HTERT RPE-1 (cell line): ENCODE measurements around the gene NCOA7.

Experiments used
- in situ Hi-C: fragments of 300-500 bp; cut with MboI; formaldehyde crosslinking; loops from 4 replicates; pipeline ENCODE4 v1.14.3; 2020; ENCODE audit warnings: low sequenced_read_pairs

Gene NCOA7

GRCh38 chr6:125859727-125860126 is 69.0 kb downstream of the NCOA7 start:
- in situ Hi-C loops, result no loop called here

- in situ Hi-C loops, result no loop called here
These were observed 72.3 kb downstream of the NCOA7 start for GRCh38 chr6:125863023-125863422.

- in situ Hi-C loops, result no loop called here
These were observed 74.3 kb downstream of the NCOA7 start for GRCh38 chr6:125865015-125865414.

- in situ Hi-C loops, result no loop called here
These were observed 75.7 kb downstream of the NCOA7 start for GRCh38 chr6:125866433-125866832.

- in situ Hi-C loops, result no loop called here
These were observed 76.8 kb downstream of the NCOA7 start for GRCh38 chr6:125867483-125867942.

GRCh38 chr6:125868252-125868651 is 77.5 kb downstream of the NCOA7 start:
- in situ Hi-C loops, result no loop called here

- in situ Hi-C loops, result no loop called here
These were observed 78.1 kb downstream of the NCOA7 start for GRCh38 chr6:125868678-125869395.

GRCh38 chr6:125869427-125869826 is 78.7 kb downstream of the NCOA7 start:
- in situ Hi-C loops, result no loop called here

- in situ Hi-C loops, result no loop called here
These were observed 80.6 kb downstream of the NCOA7 start for GRCh38 chr6:125871365-125871764.

GRCh38 chr6:125872259-125872921 is 81.6 kb downstream of the NCOA7 start:
- in situ Hi-C loops, result no loop called here

- in situ Hi-C loops, result no loop called here
These were observed 91.5 kb downstream of the NCOA7 start for GRCh38 chr6:125882243-125882642.

GRCh38 chr6:125884634-125885371 is 94.0 kb downstream of the NCOA7 start:
- in situ Hi-C loops, result no loop called here

GRCh38 chr6:125886021-125886420 is 95.3 kb downstream of the NCOA7 start:
- in situ Hi-C loops, result no loop called here

- in situ Hi-C loops, result no loop called here
These were observed 96.2 kb downstream of the NCOA7 start for GRCh38 chr6:125886914-125887313.

- in situ Hi-C loops, result no loop called here
These were observed 96.6 kb downstream of the NCOA7 start for GRCh38 chr6:125887372-125887771.

GRCh38 chr6:125888989-125889656 is 98.4 kb downstream of the NCOA7 start:
- in situ Hi-C loops, result no loop called here

GRCh38 chr6:125899726-125900182 is 109.0 kb downstream of the NCOA7 start:
- in situ Hi-C loops, result no loop called here

- in situ Hi-C loops, result no loop called here
These were observed 114.1 kb downstream of the NCOA7 start for GRCh38 chr6:125904871-125905270.

GRCh38 chr6:125906158-125906998 is 115.6 kb downstream of the NCOA7 start:
- in situ Hi-C loops, result no loop called here

GRCh38 chr6:125910527-125910926 is 119.8 kb downstream of the NCOA7 start:
- in situ Hi-C loops, result no loop called here
